Forelimb muscle (tissue), 1 donor: ENCODE results near the gene COA7. TPM values are rescaled to one million over a fixed set of nuclear protein-coding genes. Genes with fewer than 3 reads are reported as not detected.
"Not testable (repeated sequence)": the region's sequence is repeated elsewhere in the genome, so short reads cannot be mapped to it uniquely, and the experiment has no call there.

ENCODE experiments used
- DNase-seq: peaks from one replicate; pipeline ENCODE4 v3.0.0-alpha.2; 2013; ENCODE audit warnings: low read depth
- polyA plus RNA-seq: library from polyadenylated mRNA; unstranded; fragments of 120-200 nt; gene quantifications from one replicate; pipeline ENCODE4 v1.2.1, GENCODE V29; 2013; ENCODE audit not compliant: insufficient read length

Gene COA7
- 18.8 TPM for polyA plus RNA-seq

DNA sequence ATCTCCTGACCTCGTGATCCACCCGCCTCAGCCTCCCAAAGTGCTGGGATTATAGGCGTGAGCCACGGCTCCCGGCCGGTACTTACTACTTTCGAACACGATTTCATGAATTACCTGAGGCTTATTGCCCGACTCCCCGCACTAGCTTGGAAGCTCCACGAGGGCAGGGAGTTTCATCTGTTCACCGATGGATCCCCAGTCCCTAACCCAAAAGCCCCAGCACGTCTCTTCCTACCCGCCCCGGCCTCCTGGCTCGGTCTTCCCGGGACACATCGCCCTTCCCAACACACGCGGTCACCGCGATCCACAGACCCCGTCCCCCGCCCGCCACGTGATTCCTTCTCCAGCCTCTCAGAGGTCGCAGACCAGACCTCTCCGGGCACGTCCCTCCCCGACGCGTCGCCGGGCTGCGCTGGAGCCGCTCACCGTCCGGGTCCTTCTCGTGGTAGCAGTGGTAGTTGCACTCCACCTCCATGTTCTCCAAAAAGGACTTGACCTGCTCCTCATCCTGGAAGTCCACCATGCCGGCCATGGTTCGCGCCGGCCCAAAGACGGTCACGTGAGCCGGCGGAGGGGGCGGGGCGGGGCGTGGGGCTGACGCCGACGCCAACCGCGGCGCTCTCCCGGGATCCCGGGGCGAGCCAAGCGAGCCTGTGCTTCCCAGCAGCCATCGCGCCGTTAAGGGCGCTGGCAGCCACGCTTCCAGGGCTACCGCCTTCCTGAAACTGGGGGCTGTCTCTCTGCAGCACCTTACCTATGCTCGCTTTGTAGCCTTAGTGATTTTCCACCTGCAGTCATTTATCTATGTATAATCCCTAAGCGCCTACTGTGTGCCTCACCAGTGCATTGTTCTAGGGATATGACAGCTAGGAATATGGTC lies at the start of gene COA7:
TSS of gene COA7 (minus strand) at position 553 of the 880 bp plus-strand sequence. CDS start at position 532, 21 bp downstream.
- DNase-seq = peak; percentile 45

GRCh38 chr1:52747450-52747849 lies 49.3 kb upstream of the COA7 start:
- no peak for DNase-seq

GRCh38 chr1:52746189-52746588 lies 48.0 kb upstream of the COA7 start:
- DNase-seq = no peak

DNA sequence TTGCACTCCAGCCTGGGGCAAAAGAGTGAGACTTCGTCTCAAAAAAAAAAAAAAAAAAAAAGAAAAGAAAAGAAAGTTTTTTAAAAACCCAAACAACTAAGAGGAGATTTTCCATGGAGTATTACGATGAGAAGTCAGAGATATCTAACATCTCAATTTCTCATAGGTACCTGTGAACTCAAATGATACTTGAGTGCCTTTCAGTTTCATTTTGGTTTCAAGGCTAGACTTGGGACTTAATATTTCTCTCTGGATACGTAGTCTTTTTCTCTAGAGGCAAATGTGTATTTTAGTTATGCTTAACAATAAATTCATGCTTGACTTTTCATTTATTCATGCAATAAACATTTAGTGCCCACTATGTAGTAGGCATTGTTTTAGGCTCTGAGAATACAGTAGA lies 43.1 kb upstream of the COA7 start:
- no peak for DNase-seq

DNA sequence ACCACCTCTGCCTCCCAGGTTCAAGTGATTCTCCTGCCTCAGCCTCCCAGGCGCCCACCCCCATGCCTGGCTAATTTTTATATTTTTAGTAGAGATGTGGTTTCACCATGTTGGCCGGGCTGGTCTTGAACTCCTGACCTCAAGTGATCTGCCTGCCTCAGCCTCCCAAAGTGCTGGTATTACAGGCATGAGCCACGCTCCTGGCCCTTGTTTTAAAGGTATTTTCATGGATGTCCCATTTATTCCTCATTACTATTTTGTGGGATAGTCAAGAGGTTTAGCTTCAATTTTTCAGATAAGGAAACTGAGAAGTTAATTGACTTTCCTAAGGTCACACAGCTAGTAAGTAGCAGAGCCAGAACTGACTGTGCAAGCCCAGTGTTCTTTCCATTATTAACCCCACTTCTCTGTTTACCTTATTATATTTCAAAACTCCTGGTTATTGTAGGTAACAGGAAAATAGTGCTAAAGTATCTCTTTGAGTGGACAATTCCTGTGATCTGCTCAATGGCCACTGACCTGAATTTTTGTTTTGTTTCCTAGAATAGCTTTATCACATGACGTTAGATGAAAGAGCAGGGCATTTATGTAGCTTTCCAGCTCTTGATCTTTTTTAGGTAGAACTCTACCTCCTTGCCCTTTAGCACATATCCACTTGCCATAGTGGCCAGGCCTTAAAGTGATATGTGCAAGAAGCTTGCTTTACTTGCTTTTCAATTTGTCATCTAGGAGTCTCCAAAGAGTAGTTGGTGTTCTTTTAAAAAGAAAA lies 41.7 kb upstream of the COA7 start:
- no peak for DNase-seq

DNA sequence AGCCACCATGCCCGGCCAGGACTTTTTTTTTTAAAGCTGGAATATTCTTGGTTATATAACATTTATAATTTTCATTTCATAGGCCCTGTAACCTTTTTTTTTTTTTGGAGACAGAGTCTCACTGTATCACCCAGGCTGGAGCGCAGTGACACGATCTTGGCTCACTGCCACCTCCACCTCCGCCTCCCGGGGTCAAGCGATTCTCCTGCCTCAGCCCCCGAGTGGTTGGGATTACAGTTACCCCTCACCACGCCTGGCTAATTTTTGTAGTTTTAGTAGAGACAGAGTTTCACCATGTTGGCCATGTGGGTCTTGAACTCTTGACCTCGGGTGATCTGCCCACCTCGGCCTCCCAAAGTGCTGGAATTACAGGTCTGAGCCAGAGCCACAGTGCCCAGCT lies 40.7 kb upstream of the COA7 start:
- no peak for DNase-seq

DNA sequence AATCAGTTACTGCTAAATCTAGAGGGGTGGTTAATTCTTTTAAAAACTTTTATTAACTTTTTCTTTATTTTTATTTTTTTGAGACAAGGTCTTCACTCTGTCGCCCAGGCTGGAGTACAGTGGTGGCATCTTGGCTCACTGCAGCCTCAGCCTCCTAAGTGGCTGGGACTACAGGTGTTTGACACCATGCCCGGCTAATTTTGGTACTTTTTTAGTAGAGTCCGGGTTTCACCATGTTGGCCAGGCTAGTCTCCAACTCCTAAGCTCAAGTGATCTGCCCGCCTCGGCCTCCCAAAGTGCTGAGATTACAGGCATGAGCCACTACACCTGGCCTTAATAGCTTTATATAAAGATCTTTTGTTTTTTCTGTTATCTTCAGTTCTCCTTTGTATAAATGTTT lies 40.0 kb upstream of the COA7 start:
- DNase-seq = no peak

GRCh38 chr1:52735371-52735770 lies 37.2 kb upstream of the COA7 start:
- DNase-seq = not testable (repeated sequence)

GRCh38 chr1:52733368-52733767 lies 35.2 kb upstream of the COA7 start:
- no peak for DNase-seq

DNA sequence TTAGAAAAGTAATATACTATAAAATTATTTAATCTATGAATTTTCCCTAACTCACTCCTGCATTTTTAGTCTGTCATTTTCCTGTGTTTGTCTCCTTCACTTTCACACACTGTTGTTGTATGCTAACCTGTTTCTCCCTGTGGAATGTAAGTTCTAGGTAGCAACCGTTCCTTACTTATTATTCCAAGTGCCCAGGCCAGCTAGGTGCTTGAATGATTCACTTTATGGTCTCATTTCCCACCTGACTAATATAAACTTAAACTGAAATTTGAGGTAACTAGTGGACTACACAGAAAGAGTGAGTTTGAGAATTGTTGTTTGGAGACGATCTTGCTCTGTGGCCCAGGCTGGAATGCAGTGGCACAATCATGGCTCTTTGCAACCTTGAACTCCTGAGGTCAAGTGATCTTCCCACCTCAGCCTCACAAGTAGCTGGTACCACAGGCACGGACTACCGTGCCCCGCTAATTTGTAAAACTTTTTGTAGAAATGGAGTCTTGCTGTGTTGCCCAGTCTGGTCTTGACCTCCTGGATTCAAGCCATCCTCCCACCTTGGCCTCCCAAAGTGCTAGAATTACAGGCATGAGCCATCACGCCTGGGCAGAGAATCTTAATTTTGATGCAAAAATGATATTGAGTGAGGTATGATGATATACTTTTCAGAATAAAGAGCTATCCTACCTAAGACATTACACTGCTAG lies 30.0 kb upstream of the COA7 start:
- no peak for DNase-seq

DNA sequence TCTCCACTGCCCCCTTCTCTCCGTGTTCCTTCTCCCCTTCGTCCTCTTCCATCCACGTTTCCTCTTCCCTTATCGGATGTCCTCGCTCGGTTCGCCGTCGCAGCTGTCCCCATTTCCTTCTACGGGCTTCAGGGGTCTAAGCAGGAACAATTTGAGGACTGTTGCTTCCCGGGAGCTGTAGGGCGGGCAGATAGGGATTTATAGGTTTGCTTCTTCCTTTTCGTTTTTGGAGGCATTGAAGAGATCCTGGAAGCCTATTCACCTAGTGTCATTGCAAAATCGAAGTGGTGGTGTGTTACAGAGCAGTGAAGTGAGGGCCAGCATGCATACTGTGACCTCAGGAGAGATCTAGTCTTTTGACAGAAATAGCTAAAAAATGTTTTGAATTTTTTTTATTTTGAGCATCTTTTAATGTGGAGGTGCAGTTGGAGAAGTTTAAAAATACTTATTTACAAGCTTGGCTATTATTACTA lies 29.0 kb upstream of the COA7 start:
- no peak for DNase-seq

DNA sequence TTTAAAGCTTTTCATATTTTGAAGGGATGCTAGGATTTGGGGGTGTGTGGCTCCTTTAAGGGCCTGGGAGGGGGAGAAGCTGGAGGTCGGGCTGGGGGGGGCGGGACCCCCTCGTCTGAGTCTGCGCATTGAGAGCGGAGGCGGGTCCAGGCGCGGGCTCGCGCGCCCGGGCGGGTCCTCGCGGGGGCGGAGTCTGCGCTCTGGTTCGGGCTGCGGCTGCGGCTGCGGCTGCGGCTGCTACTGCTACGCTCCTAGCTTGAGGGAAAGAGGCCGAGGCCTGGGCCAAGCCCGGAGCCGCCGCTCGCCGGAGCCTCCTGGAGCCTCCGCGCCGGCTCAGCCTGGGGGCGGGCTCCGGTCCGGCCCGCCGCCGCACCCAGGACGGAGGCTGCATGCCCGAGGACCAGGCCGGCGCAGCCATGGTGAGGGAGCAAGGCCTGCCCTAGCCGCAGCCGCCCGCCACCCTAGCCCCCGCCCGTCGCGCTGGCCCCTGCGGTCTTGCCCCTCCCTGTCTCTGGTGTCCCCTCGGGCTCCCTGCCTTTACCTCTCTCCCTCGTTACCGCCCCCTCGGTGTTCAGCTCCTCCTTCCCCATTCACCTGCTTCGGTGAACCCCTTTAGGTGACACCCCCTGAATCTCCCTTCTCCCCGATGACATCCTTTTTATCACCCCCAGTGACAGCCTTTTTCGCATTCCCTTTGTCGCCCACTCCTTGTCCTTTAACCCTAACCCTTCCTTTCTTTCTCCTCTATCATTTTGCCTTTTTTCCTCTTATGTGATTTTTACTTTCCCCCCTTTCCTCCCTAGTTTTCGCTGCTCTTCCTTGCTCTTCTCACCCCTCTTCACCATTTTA lies 28.3 kb upstream of the COA7 start, which contains the start of gene ZYG11B:
TSS of gene ZYG11B (plus strand) at position 189 of the 849 bp plus-strand sequence. CDS start at position 390, 201 bp downstream.
- DNase-seq = peak; percentile 62

- peak; percentile 31 for DNase-seq
These were observed 27.7 kb upstream of the COA7 start for GRCh38 chr1:52725903-52726264.

DNA sequence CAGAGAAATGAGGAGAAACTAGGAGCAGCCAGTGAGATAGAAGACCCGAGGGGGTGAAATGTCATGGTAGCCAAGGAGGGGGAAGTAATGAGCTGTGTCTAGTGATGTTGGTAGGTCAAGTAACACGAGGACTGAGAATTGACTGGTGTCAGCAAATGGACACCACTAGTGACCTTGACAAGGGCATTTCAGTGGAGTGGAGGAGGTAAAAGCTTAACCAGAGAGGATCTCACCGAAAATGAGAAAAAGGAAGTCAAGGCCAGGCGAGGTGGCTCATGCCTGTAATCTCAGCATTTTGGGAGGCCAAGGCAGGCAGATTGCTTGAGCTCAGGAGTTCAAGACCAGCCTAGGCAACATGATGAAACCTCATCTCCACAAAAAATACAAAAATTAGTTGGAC lies 25.1 kb upstream of the COA7 start:
- no peak for DNase-seq

GRCh38 chr1:52715296-52715695 lies 17.1 kb upstream of the COA7 start:
- not testable (repeated sequence) for DNase-seq

DNA sequence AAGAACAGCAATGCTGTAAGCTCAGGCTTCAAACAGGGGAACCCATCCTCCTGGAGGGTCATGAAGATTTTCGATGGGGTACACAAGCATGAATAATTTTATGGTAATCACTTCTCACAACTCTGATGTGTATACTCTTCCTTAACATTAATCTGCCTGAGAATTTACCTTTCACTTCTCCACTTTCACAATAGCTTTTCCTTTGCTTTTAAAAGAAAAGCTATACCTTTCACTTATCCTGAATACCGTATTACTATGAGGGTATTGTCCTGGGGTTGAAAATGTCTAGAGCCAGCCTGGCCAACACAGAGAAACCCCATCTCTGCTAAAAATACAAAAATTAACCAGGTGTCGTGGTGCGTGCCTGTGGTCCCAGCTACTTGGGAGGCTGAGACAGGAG lies 15.4 kb upstream of the COA7 start:
- DNase-seq = no peak

- no peak for DNase-seq
These were observed 10.9 kb upstream of the COA7 start for GRCh38 chr1:52709016-52709415.

DNA sequence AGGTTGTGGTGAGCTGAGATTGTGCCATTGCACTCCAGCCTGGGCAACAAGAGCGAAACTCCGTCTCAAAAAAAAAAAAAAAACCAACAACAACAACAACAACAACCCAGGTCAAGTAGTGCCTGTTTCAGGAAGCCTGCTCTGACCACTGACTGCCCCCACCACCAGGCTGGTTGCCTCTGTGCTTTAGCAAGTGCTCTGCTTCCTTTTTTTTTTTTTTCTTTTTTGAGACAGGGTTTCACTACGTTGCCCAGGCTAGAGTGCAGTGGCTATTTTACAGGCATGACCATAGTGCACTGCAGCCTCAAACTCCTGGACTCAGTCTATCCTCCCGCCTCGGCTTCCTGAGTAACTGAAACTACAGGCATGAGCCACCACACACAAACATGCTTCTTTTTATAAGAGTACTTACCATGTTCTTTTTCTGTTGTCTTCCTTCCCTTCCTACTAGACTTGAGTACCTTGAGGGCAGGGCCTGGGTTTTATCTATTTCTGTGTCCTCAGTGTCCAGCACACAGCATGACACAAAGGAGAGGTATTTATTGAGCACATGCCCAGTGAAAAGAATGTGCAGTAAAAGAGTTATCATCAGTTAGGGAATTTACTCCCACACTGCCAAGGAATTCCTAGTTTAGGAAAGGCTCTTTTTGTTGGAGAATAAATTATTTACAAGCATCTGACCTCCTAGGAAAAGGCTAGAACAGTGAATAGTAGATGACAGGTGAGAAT lies 9.9 kb upstream of the COA7 start:
- DNase-seq = no peak

GRCh38 chr1:52706941-52707926 lies 9.1 kb upstream of the COA7 start:
- no peak for DNase-seq
